SK-N-MC (cell line): ENCODE data around the gene NPBWR2.
A peak's percentile ranks its signal among the peaks of the same experiment; 100 is the strongest.

Source experiments
- EZH2 ChIP-seq: fragments of 200-600 bp; sonication (generic); IDR thresholded peaks from one replicate; pipeline ENCODE4 v1.6.1; 2017; ENCODE audit warnings: antibody characterized with exemption
- FOXP2 ChIP-seq: optimal IDR thresholded peaks from 2 replicates; pipeline ENCODE3; 2011; ENCODE audit warnings: mild to moderate bottlenecking, moderate library complexity; ENCODE audit not compliant: insufficient read depth; ENCODE audit errors: extremely low read length, control extremely low read depth
- POLR2AphosphoS5 ChIP-seq: IDR thresholded peaks from 2 replicates; pipeline ENCODE4 v1.6.1; 2012; ENCODE audit warnings: mild to moderate bottlenecking, low read depth, low read length, borderline replicate concordance

DNA sequence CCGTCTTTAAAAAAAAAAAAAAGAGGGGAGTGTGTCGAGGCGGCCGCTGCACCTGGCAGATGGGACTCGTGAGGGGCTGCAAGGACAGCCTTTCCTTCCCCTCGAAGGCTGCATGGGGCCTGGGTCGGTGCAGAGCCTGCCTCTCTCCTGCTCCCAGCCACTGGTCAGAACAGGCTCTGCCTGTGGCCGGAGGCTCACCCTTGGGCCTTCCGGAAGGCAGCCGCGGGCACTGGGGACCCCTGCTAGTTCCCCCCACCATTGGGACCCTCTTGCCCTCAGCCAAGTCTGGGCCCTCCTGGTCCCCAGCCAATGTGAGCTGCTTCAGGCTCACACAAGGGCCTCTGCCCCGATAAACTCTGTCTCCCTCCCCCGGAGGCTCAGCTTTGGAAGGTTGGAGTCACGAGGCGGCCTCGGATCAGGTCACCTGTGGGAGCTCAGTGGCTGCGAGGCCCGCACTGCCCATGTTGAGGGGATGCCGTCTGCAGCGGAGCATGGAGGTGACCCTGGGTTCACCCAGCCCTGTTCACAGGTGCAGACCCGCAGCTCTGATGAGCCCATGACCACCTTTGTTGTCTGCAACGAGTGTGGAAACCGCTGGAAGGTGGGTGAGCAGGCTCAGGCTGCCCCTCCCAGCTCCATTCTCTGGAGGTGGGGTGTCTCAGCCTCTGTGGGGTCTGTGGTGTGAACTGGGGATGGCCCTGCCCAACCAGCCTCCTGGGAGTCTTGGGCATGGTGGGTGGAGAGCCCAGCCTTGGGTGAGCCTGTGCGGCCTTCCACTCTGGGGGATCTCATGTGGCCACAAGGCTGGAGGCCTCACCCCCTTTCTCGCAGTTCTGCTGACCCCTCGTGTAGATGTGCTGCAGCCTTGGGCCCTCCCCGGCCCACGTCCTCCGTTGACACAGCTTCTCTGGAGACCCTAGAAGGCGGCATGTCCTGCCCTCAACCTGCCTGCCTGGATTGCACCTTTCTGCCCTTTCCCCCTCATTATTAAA lies 35.7 kb downstream of the NPBWR2 start:
- no peak for TF ChIP-seq EZH2
- 0 out of 2 replicates have a peak, but pooled peaks have one; percentile 26 for TF ChIP-seq POLR2AphosphoS5
- TF ChIP-seq FOXP2 = no peak
